Lung (tissue), 12 donors: ENCODE data around the gene CCDC3. TPM values are rescaled to one million over a fixed set of nuclear protein-coding genes. Genes with fewer than 3 reads are reported as not detected.

Experiments
- ATAC-seq: fragments of 200-7000 bp; cut with Tn5 transposase; one replicate; pipeline ENCODE4 v1.9.1; 2020; ENCODE audit warnings: moderate number of reproducible peaks; ENCODE audit not compliant: insufficient read depth, low FRiP score
- DNase-seq, 3 donors: peaks; one replicate each; pipeline ENCODE4 v3.0.0-alpha.2; 2013 to 2017
- H3K27ac ChIP-seq, 2 donors: one replicate each; pipeline ENCODE4 v1.5.1; 2013; ENCODE audit warnings: mild to moderate bottlenecking in 2 of 2, moderate library complexity in 2 of 2, control low read depth in 1 of 2, inconsistent platforms in 1 of 2, low read depth in 1 of 2, low read length in 1 of 2
- H3K27me3 ChIP-seq, 3 donors: one replicate each; pipeline ENCODE4 v1.5.1; 2013; ENCODE audit warnings: low read length in 2 of 3; ENCODE audit not compliant: control insufficient read depth in 3 of 3, insufficient read depth in 3 of 3
- H3K36me3 ChIP-seq, 4 donors: one replicate each; pipeline ENCODE4 v1.5.1; 2013; ENCODE audit warnings: low read length in 4 of 4, mild to moderate bottlenecking in 1 of 4, moderate library complexity in 1 of 4; ENCODE audit not compliant: control insufficient read depth in 4 of 4, insufficient read depth in 4 of 4
- H3K4me1 ChIP-seq, 5 donors: one replicate each; pipeline ENCODE4 v1.5.1; 2013; ENCODE audit warnings: low read length in 5 of 5, mild to moderate bottlenecking in 2 of 5, moderate library complexity in 1 of 5; ENCODE audit not compliant: control insufficient read depth in 5 of 5, insufficient read depth in 5 of 5
- H3K4me3 ChIP-seq: one replicate; pipeline ENCODE4 v1.5.1; 2013; ENCODE audit warnings: mild to moderate bottlenecking, control low read depth, moderate library complexity
- H3K9ac ChIP-seq, 2 donors: one replicate each; pipeline ENCODE4 v1.5.1; 2013; ENCODE audit warnings: low read length in 2 of 2, control low read depth in 1 of 2; ENCODE audit not compliant: insufficient read depth in 1 of 2
- H3K9me3 ChIP-seq, 4 donors: one replicate each; pipeline ENCODE4 v1.5.1; 2013; ENCODE audit warnings: low read length in 3 of 4, mild to moderate bottlenecking in 1 of 4, moderate library complexity in 1 of 4; ENCODE audit not compliant: control insufficient read depth in 4 of 4, insufficient read depth in 3 of 4
- CTCF ChIP-seq: IDR thresholded peaks from 2 replicates; pipeline ENCODE4 v1.5.1; 2012; ENCODE audit warnings: mild to moderate bottlenecking; ENCODE audit errors: control extremely low read depth, extremely low read depth
- WGBS, 2 donors: extraction: QIAGEN DNeasy Blood & Tissue Kit; methylation state at CpG; one replicate each; pipeline ENCODE4 v1.1.7; 2013; 5-methylcytosine and 5-hydroxymethylcytosine counted together
- polyA plus RNA-seq, 2 donors: library from polyadenylated mRNA; stranded (reverse); fragments of 200-250 nt; gene quantifications; one replicate each; pipeline ENCODE4 v1.2.1, GENCODE V29; 2013
- total RNA-seq, 2 donors: library from RNA; depleted of rRNA in 1 of 2; stranded (reverse); fragments of >200 nt in 1 of 2; gene quantifications; one replicate each; pipeline ENCODE4 v1.2.1, GENCODE V29; 2014 to 2021
- donor health status: control.
- donor health status: control.
- donor health status: Bipolar disorder and iron deficiency.
- donor health status: healthy.
- donor health status: DM: yes; HTN: yes; CAD: no.

CCDC3 gene
- total and polyA plus RNA-seq, 4 donors = 4.1 to 21.5 (median 11.0) TPM

- Histone ChIP-seq H3K4me3 (no peak overlapping the region), H3K4me1 (no peaks in the 10 kb centered on the region), H3K9me3 (peaks cover 0 to 2% (median 0%) of the 10 kb centered on the region in 4 donors), H3K27ac (no peak overlapping the region), H3K27me3 (peaks cover 0 to 3% (median 0%) of the 10 kb centered on the region in 3 donors), H3K9ac (no peak overlapping the region), H3K36me3 (no peaks in the 10 kb centered on the region)
- DNase-seq = no peak
- TF ChIP-seq CTCF = no peak
- WGBS, 2 donors = 88 to 89% methylated on average over 3 of the region's 3 CpGs
- no peak for ATAC-seq
Observed at GRCh38 chr10:12937527-12937926, 64.0 kb downstream of the CCDC3 start.

GRCh38 chr10:12934777-12935176 lies 66.7 kb downstream of the CCDC3 start:
- H3K36me3 ChIP-seq = no peaks in the 10 kb centered on the region
- TF ChIP-seq CTCF = no peak
- H3K9me3 ChIP-seq = peaks cover 0 to 2% (median 0%) of the 10 kb centered on the region in 4 donors
- peaks cover 0 to 3% (median 0%) of the 10 kb centered on the region in 3 donors for H3K27me3 ChIP-seq
- DNase-seq (no peak), ATAC-seq (no peak)
- H3K27ac ChIP-seq = no peak overlapping the region
- no peaks in the 10 kb centered on the region for H3K4me1 ChIP-seq
- H3K4me3 ChIP-seq = no peak overlapping the region
- 90 to 91% methylated on average over 4 of the region's 4 CpGs for WGBS, 2 donors
- H3K9ac ChIP-seq = no peak overlapping the region

GRCh38 chr10:12929381-12929780 lies 72.1 kb downstream of the CCDC3 start:
- H3K27ac ChIP-seq = no peak overlapping the region
- ATAC-seq = no peak
- H3K36me3 ChIP-seq = no peaks in the 10 kb centered on the region
- TF ChIP-seq CTCF = no peak
- 68 to 76% methylated on average over 2 of the region's 2 CpGs for WGBS, 2 donors
- H3K9ac ChIP-seq = no peak overlapping the region
- H3K4me3 ChIP-seq = no peak overlapping the region
- H3K4me1 ChIP-seq = no peaks in the 10 kb centered on the region
- no peaks in the 10 kb centered on the region for H3K27me3 ChIP-seq
- H3K9me3 ChIP-seq = peaks cover 0 to 8% (median 2%) of the 10 kb centered on the region in 4 donors
- no peak for DNase-seq

- H3K27ac ChIP-seq = no peak overlapping the region
- peaks cover 0 to 8% (median 2%) of the 10 kb centered on the region in 4 donors for H3K9me3 ChIP-seq
- no peaks in the 10 kb centered on the region for H3K36me3 ChIP-seq
- H3K4me3 ChIP-seq = no peak overlapping the region
- no peak overlapping the region for H3K9ac ChIP-seq
- H3K27me3 ChIP-seq = no peaks in the 10 kb centered on the region
- no peaks in the 10 kb centered on the region for H3K4me1 ChIP-seq
- no peak for TF ChIP-seq CTCF
- WGBS, 2 donors = 90 to 96% methylated on average over 6 of the region's 6 CpGs
- DNase-seq (no peak), ATAC-seq (no peak)
Observed at GRCh38 chr10:12928571-12928970, 72.9 kb downstream of the CCDC3 start.
